HepG2 (cell line): ENCODE data around the gene KIF17. TPM values are rescaled to one million over a fixed set of nuclear protein-coding genes. Genes with fewer than 3 reads are reported as not detected.
A peak's percentile ranks its signal among the peaks of the same experiment; 100 is the strongest.

ENCODE experiments used
- ATF7 ChIP-seq, 2 experiments: fragments of 450-650 bp in 1 of 2; sonication (generic) in 1 of 2; formaldehyde crosslinking in 1 of 2; IDR thresholded peaks; 2 replicates each; pipeline versions ENCODE4 v1.4.0 to v1.6.1; 2016 to 2020; ENCODE audit warnings: antibody characterized with exemption in 1 of 2, mild to moderate bottlenecking in 1 of 2, missing genetic modification reagents in 1 of 2
- FOSL2 ChIP-seq: sonication (generic); formaldehyde crosslinking; IDR thresholded peaks from 2 replicates; pipeline ENCODE4 v1.4.0; 2020; ENCODE audit warnings: missing genetic modification reagents
- FOXO1 ChIP-seq: sonication (generic); formaldehyde crosslinking; IDR thresholded peaks from 2 replicates; pipeline ENCODE4 v1.4.0; 2020; ENCODE audit warnings: missing genetic modification reagents
- GPN1 ChIP-seq: sonication (generic); formaldehyde crosslinking; IDR thresholded peaks from 2 replicates; pipeline ENCODE4 v1.5.1; 2020; ENCODE audit warnings: missing genetic modification reagents, borderline replicate concordance
- JARID2 ChIP-seq: sonication (generic); formaldehyde crosslinking; IDR thresholded peaks from 2 replicates; pipeline ENCODE4 v1.8.1; 2023; ENCODE audit warnings: missing genetic modification reagents, inconsistent platforms; ENCODE audit not compliant: insufficient replicate concordance
- LCORL ChIP-seq, 2 experiments: fragments of 450-650 bp in 1 of 2; sonication (generic) in 1 of 2; formaldehyde crosslinking in 1 of 2; IDR thresholded peaks; 2 replicates each; pipeline versions ENCODE4 v1.5.0 to v1.6.1; 2017 to 2020; ENCODE audit warnings: antibody characterized with exemption in 1 of 2, missing genetic modification reagents in 1 of 2
- ONECUT2 ChIP-seq: sonication (generic); formaldehyde crosslinking; IDR thresholded peaks from 2 replicates; pipeline ENCODE4 v1.4.0; 2020; ENCODE audit warnings: missing genetic modification reagents
- U2AF2 ChIP-seq: fragments of 200-400 bp; formaldehyde crosslinking; IDR thresholded peaks from 2 replicates; pipeline ENCODE4 v1.6.1; 2017; ENCODE audit warnings: low read depth, mild to moderate bottlenecking, low read length
- ZNF30 ChIP-seq: sonication (generic); formaldehyde crosslinking; IDR thresholded peaks from 2 replicates; pipeline ENCODE4 v1.5.0; 2020; ENCODE audit warnings: mild to moderate bottlenecking, missing genetic modification reagents
- ZNF484 ChIP-seq: sonication (generic); formaldehyde crosslinking; IDR thresholded peaks from 2 replicates; pipeline ENCODE4 v1.5.1; 2020; ENCODE audit warnings: mild to moderate bottlenecking, low read depth, missing genetic modification reagents, borderline replicate concordance
- ZNF678 ChIP-seq: sonication (generic); formaldehyde crosslinking; IDR thresholded peaks from 2 replicates; pipeline ENCODE4 v1.4.0; 2020; ENCODE audit warnings: mild to moderate bottlenecking, missing genetic modification reagents
- ZNF878 ChIP-seq: sonication (generic); formaldehyde crosslinking; IDR thresholded peaks from 2 replicates; pipeline ENCODE4 v1.8.1; 2023; ENCODE audit warnings: mild to moderate bottlenecking, missing genetic modification reagents, moderate library complexity
- polyA plus RNA-seq, 8 experiments: library from polyadenylated mRNA; depleted of rRNA in 3 of 8; stranded (reverse) in 7 of 8; unstranded in 1 of 8; fragments of >200 nt; fragmentation: Illumina TruSeq in 4 of 8; extraction: Trizol in 4 of 8; gene quantifications; 2 replicates each; pipeline versions ENCODE4 v1.2.1 to v1.2.3, GENCODE V29; 2011 to 2016; ENCODE audit warnings: low read depth in 4 of 8, missing spikeins in 1 of 8, mixed read lengths in 1 of 8; ENCODE audit not compliant: insufficient read depth in 1 of 8
- total RNA-seq, 5 experiments: library from RNA; depleted of rRNA; stranded (reverse); fragments of >200 nt; fragmentation: Illumina TruSeq; extraction: Trizol; gene quantifications; 2 replicates each; pipeline ENCODE4 v1.2.3, GENCODE V29; 2016; ENCODE audit warnings: low read depth in 1 of 5
- TF ChIP-seq, protein P1 (sequence below): sonication (generic); formaldehyde crosslinking; IDR thresholded peaks from 2 replicates; pipeline ENCODE4 v1.4.0; 2020; ENCODE audit warnings: mild to moderate bottlenecking, missing genetic modification reagents
- TF ChIP-seq, protein P2 (sequence below): IDR thresholded peaks from 2 replicates; pipeline ENCODE4 v1.6.1; 2016
- TF ChIP-seq, protein P3 (sequence below): sonication (generic); formaldehyde crosslinking; IDR thresholded peaks from 2 replicates; pipeline ENCODE4 v1.5.0; 2020; ENCODE audit warnings: missing genetic modification reagents, mild to moderate bottlenecking, borderline replicate concordance
- TF ChIP-seq, protein P4 (sequence below): sonication (generic); formaldehyde crosslinking; IDR thresholded peaks from 2 replicates; pipeline ENCODE4 v1.9.0; 2021; ENCODE audit warnings: mild to moderate bottlenecking, missing genetic modification reagents

The KIF17 gene
- total and polyA plus RNA-seq, 2 of the 13 experiments (the other 11 are each of a cell fraction or from before 2014, with no cell fraction given) = 0.24 to 0.44 TPM

DNA sequence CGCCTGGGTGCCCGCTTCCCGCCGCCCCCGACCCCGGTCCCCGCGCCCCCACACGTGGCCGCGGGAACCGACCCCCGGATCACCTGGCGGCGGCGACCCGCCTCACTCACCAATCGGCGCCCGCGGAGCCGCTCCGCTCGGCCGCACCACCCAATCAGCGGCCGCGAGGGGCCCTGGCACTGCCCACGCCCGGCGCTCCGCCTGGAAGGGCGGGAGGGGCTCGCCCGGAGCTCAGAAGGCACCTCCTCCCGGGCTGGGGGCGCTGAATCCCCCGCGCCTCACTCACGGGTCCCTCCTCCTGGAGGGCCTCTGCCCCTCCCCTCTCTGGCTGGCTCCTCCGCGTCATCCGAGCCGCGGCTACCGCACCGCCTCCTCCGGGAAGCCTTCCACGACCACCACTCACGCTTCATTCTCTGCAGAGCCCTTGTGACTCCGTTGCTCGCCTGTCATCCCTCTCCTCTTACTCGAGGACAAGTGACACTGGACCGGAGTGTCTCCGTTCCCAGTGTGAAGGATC, 14.3 kb upstream of the KIF17 start (continued):
- TF ChIP-seq, protein P1, sequence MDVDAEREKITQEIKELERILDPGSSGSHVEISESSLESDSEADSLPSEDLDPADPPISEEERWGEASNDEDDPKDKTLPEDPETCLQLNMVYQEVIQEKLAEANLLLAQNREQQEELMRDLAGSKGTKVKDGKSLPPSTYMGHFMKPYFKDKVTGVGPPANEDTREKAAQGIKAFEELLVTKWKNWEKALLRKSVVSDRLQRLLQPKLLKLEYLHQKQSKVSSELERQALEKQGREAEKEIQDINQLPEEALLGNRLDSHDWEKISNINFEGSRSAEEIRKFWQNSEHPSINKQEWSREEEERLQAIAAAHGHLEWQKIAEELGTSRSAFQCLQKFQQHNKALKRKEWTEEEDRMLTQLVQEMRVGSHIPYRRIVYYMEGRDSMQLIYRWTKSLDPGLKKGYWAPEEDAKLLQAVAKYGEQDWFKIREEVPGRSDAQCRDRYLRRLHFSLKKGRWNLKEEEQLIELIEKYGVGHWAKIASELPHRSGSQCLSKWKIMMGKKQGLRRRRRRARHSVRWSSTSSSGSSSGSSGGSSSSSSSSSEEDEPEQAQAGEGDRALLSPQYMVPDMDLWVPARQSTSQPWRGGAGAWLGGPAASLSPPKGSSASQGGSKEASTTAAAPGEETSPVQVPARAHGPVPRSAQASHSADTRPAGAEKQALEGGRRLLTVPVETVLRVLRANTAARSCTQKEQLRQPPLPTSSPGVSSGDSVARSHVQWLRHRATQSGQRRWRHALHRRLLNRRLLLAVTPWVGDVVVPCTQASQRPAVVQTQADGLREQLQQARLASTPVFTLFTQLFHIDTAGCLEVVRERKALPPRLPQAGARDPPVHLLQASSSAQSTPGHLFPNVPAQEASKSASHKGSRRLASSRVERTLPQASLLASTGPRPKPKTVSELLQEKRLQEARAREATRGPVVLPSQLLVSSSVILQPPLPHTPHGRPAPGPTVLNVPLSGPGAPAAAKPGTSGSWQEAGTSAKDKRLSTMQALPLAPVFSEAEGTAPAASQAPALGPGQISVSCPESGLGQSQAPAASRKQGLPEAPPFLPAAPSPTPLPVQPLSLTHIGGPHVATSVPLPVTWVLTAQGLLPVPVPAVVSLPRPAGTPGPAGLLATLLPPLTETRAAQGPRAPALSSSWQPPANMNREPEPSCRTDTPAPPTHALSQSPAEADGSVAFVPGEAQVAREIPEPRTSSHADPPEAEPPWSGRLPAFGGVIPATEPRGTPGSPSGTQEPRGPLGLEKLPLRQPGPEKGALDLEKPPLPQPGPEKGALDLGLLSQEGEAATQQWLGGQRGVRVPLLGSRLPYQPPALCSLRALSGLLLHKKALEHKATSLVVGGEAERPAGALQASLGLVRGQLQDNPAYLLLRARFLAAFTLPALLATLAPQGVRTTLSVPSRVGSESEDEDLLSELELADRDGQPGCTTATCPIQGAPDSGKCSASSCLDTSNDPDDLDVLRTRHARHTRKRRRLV = no peak
- no peak for TF ChIP-seq ONECUT2 (CRISPR knock-in tag)
- no peak for TF ChIP-seq JARID2
- TF ChIP-seq LCORL (IDR thresholded peaks at IDR 0.05) = no peak
- 0 out of 2 replicates have a peak, but pooled peaks have one; percentile 3 for TF ChIP-seq LCORL (CRISPR knock-in tag; IDR thresholded peaks at IDR 0.05)
- TF ChIP-seq U2AF2 = no peak
- no peak; the same call in 1 of the 2 replicates for TF ChIP-seq FOSL2 (CRISPR knock-in tag)
- no peak for TF ChIP-seq ATF7 (IDR thresholded peaks at IDR 0.05)
- no peak for TF ChIP-seq ATF7 (CRISPR knock-in tag; IDR thresholded peaks at IDR 0.05)
- TF ChIP-seq ZNF878 (CRISPR knock-in tag) = no peak
- TF ChIP-seq ZNF30 = no peak
- TF ChIP-seq, protein P2, sequence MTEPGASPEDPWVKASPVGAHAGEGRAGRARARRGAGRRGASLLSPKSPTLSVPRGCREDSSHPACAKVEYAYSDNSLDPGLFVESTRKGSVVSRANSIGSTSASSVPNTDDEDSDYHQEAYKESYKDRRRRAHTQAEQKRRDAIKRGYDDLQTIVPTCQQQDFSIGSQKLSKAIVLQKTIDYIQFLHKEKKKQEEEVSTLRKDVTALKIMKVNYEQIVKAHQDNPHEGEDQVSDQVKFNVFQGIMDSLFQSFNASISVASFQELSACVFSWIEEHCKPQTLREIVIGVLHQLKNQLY (CRISPR knock-in tag) = no peak
- no peak for TF ChIP-seq ZNF678 (CRISPR knock-in tag)
- TF ChIP-seq GPN1 = no peak
- TF ChIP-seq FOXO1 (CRISPR knock-in tag) = no peak; the same call in 1 of the 2 replicates
- no peak for TF ChIP-seq ZNF484 (CRISPR knock-in tag)
- TF ChIP-seq, protein P3, sequence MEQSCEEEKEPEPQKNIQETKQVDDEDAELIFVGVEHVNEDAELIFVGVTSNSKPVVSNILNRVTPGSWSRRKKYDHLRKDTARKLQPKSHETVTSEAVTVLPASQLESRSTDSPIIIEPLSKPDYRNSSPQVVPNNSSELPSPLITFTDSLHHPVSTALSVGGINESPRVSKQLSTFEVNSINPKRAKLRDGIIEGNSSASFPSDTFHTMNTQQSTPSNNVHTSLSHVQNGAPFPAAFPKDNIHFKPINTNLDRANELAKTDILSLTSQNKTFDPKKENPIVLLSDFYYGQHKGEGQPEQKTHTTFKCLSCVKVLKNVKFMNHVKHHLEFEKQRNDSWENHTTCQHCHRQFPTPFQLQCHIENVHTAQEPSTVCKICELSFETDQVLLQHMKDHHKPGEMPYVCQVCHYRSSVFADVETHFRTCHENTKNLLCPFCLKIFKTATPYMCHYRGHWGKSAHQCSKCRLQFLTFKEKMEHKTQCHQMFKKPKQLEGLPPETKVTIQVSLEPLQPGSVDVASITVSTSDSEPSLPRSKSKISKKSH (CRISPR knock-in tag) = no peak
- TF ChIP-seq, protein P4, sequence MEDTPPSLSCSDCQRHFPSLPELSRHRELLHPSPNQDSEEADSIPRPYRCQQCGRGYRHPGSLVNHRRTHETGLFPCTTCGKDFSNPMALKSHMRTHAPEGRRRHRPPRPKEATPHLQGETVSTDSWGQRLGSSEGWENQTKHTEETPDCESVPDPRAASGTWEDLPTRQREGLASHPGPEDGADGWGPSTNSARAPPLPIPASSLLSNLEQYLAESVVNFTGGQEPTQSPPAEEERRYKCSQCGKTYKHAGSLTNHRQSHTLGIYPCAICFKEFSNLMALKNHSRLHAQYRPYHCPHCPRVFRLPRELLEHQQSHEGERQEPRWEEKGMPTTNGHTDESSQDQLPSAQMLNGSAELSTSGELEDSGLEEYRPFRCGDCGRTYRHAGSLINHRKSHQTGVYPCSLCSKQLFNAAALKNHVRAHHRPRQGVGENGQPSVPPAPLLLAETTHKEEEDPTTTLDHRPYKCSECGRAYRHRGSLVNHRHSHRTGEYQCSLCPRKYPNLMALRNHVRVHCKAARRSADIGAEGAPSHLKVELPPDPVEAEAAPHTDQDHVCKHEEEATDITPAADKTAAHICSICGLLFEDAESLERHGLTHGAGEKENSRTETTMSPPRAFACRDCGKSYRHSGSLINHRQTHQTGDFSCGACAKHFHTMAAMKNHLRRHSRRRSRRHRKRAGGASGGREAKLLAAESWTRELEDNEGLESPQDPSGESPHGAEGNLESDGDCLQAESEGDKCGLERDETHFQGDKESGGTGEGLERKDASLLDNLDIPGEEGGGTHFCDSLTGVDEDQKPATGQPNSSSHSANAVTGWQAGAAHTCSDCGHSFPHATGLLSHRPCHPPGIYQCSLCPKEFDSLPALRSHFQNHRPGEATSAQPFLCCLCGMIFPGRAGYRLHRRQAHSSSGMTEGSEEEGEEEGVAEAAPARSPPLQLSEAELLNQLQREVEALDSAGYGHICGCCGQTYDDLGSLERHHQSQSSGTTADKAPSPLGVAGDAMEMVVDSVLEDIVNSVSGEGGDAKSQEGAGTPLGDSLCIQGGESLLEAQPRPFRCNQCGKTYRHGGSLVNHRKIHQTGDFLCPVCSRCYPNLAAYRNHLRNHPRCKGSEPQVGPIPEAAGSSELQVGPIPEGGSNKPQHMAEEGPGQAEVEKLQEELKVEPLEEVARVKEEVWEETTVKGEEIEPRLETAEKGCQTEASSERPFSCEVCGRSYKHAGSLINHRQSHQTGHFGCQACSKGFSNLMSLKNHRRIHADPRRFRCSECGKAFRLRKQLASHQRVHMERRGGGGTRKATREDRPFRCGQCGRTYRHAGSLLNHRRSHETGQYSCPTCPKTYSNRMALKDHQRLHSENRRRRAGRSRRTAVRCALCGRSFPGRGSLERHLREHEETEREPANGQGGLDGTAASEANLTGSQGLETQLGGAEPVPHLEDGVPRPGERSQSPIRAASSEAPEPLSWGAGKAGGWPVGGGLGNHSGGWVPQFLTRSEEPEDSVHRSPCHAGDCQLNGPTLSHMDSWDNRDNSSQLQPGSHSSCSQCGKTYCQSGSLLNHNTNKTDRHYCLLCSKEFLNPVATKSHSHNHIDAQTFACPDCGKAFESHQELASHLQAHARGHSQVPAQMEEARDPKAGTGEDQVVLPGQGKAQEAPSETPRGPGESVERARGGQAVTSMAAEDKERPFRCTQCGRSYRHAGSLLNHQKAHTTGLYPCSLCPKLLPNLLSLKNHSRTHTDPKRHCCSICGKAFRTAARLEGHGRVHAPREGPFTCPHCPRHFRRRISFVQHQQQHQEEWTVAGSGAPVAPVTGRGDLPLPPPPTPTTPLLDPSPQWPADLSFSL (CRISPR knock-in tag) = no peak
